AG04450 (cell line): ENCODE measurements around the gene INO80C. TPM values are rescaled to one million over a fixed set of nuclear protein-coding genes. Genes with fewer than 3 reads are reported as not detected.

Source experiments
- CTCF ChIA-PET: fragments of 300-600, 350-600 bp; formaldehyde crosslinking; extraction: SDS; loops from one replicate; lab custom pipeline; 2022; ENCODE audit warnings: antibody characterized with exemption, inconsistent platforms; lab: Charles Lee
- POLR2A ChIA-PET: fragments of 350-600 bp; formaldehyde crosslinking; extraction: SDS; loops from one replicate; lab custom pipeline; 2021; ENCODE audit warnings: antibody characterized with exemption, inconsistent platforms; lab: Yijun Ruan, JAX
- DNase-seq: peaks from one replicate; pipeline ENCODE4 v3.0.0-alpha.2; 2011; ENCODE audit warnings: low read depth, low spot score
- H3K27ac ChIP-seq: one replicate; pipeline ENCODE4 v1.5.1; 2012; ENCODE audit warnings: low read depth, low read length, control low read depth
- H3K27me3 ChIP-seq: one replicate; pipeline ENCODE4 v1.6.0; 2012; ENCODE audit warnings: low read length; ENCODE audit not compliant: control insufficient read depth, insufficient read depth
- H3K4me3 ChIP-seq: 2 replicates; pipeline ENCODE4 v1.5.1; 2011; ENCODE audit warnings: mild to moderate bottlenecking, low read depth, low read length, control low read depth
- H3K9me3 ChIP-seq: 2 replicates; pipeline ENCODE4 v1.5.1; 2012; ENCODE audit warnings: low read length; ENCODE audit not compliant: control insufficient read depth, insufficient read depth
- polyA plus RNA-seq: library from polyadenylated mRNA; depleted of rRNA; stranded (reverse); fragments of >200 nt; gene quantifications from 2 replicates; pipeline ENCODE4 v1.2.3, GENCODE V29; 2011
- TF ChIP-seq, protein P1 (sequence below): IDR thresholded peaks from 2 replicates; pipeline ENCODE4 v1.5.1; 2011; ENCODE audit warnings: low read depth, low read length, control low read depth, inconsistent platforms

INO80C gene
- polyA plus RNA-seq, 1 experiment: 13.2 TPM

GRCh38 chr18:35522130-35522959 lies 24.6 kb upstream of the INO80C start:
- POLR2A ChIA-PET: no interaction called here
- no peak overlapping the region for H3K27ac ChIP-seq
- DNase-seq: no peak
- CTCF ChIA-PET: interaction anchor here (0.6 kb wide), 1 partner anchor 774 kb away, joined by 5 read pairs; no protein-coding TSS in a partner anchor
- no peaks in the 10 kb centered on the region for H3K27me3 ChIP-seq
- H3K4me3 ChIP-seq: no peak overlapping the region
- TF ChIP-seq, protein P1, sequence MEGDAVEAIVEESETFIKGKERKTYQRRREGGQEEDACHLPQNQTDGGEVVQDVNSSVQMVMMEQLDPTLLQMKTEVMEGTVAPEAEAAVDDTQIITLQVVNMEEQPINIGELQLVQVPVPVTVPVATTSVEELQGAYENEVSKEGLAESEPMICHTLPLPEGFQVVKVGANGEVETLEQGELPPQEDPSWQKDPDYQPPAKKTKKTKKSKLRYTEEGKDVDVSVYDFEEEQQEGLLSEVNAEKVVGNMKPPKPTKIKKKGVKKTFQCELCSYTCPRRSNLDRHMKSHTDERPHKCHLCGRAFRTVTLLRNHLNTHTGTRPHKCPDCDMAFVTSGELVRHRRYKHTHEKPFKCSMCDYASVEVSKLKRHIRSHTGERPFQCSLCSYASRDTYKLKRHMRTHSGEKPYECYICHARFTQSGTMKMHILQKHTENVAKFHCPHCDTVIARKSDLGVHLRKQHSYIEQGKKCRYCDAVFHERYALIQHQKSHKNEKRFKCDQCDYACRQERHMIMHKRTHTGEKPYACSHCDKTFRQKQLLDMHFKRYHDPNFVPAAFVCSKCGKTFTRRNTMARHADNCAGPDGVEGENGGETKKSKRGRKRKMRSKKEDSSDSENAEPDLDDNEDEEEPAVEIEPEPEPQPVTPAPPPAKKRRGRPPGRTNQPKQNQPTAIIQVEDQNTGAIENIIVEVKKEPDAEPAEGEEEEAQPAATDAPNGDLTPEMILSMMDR: no peak
- no peaks in the 10 kb centered on the region for H3K9me3 ChIP-seq

DNA sequence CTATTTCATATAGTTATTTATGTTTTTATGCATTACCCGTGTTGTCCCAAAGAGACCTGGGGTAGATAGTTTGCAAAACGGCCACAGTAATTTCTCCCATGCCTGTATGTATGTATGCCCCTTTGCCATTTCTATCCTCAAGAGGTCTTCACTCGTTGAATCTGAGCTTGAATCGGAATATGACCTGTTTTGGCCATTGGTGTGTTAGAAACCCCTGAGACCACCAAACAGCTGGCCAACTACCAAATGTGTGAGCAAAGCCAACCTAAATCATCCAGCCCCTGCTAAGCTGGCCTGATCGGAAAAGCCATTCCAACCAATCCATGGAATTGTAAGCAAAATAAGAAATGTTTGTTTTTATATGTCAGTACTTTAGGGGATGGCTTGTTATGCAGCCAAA lies 23.4 kb upstream of the INO80C start:
- Histone ChIP-seq H3K27me3 (no peaks in the 10 kb centered on the region), H3K27ac (no peak overlapping the region), H3K9me3 (no peaks in the 10 kb centered on the region), H3K4me3 (no peak overlapping the region)
- TF ChIP-seq, protein P1: no peak
- no peak for DNase-seq
- CTCF ChIA-PET: interaction anchor here (0.7 kb wide), 1 partner anchor 40 kb away, joined by 7 read pairs; no protein-coding TSS in a partner anchor
- POLR2A ChIA-PET: interaction anchor here (1.0 kb wide), 1 partner anchor 23 kb away, joined by 3 read pairs; the partner anchor contains the start of gene INO80C

DNA sequence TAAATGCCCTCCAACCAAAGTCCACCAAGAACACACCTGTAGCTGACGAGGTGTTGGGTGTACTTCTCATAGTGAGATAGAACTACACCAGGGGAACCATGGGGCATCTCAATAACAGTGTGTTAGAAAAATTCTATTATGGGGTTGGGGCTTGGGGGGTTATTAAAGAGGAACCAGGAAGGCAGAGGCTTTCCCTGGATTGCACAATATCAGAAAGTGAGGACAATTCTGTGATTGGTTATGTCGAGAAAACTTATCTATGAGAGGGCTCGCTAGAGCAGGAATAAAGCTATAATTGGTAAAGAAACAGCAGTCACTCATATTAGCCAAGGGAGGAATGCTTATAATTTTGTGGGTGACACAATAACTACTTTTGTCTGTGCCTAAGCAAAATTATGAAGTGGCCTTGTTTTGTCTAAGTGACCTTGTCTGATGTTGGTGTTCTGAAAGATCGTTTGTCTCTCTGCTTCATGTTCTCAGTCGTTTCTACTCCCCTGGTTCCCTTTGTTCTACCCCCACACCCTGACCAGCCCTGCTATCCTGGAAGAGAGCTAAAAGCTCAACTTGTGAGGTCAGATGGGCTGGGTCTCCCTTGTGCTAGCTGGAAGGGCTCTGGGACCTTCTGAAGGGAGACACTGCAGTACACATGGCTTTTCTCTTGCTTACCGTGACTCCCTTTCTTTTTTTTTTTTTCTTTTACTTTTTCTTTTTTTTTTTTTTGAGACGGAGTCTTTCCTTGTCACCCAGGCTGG lies 21.6 kb upstream of the INO80C start:
- H3K4me3 ChIP-seq: no peak overlapping the region
- ChIA-PET CTCF (no interaction called here), POLR2A (no interaction called here)
- H3K27me3 ChIP-seq: no peaks in the 10 kb centered on the region
- no peak overlapping the region for H3K27ac ChIP-seq
- DNase-seq: no peak
- TF ChIP-seq, protein P1: no peak
- H3K9me3 ChIP-seq: no peaks in the 10 kb centered on the region

DNA sequence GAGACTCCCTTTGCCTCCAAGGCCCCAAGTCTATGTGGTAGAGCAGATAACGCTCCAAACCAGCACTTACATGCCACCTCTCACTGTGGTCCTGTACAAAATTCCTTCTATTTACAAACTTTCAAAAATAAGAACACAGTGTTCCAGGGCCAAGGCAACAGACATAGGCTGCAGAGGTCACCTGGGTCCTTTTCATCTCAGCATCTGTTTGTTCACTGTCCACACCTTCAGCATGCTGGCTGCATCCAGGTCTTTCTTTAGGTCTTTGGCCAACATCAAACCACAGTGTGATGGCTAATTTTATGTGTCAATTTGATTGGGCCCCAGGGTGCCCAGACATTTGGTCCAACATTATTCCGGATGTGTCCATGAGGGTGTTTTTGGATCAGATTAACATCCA lies 20.0 kb upstream of the INO80C start:
- no peak for DNase-seq
- Histone ChIP-seq H3K4me3 (no peak overlapping the region), H3K27ac (no peak overlapping the region), H3K9me3 (no peaks in the 10 kb centered on the region), H3K27me3 (no peaks in the 10 kb centered on the region)
- POLR2A ChIA-PET: no interaction called here
- CTCF ChIA-PET: no interaction called here
- TF ChIP-seq, protein P1: no peak

GRCh38 chr18:35516789-35517188 lies 19.0 kb upstream of the INO80C start:
- CTCF ChIA-PET: no interaction called here
- TF ChIP-seq, protein P1: no peak
- Histone ChIP-seq H3K4me3 (no peak overlapping the region), H3K27me3 (no peaks in the 10 kb centered on the region), H3K27ac (no peak overlapping the region), H3K9me3 (no peaks in the 10 kb centered on the region)
- POLR2A ChIA-PET: no interaction called here
- no peak for DNase-seq
